Ovary (tissue), 9 donors: ENCODE data around the gene HOXA6. TPM values are rescaled to one million over a fixed set of nuclear protein-coding genes. Genes with fewer than 3 reads are reported as not detected.

Experiments used
- DNase-seq, 5 donors: peaks; one replicate each; pipeline ENCODE4 v3.0.0-alpha.2; 2019 to 2020
- H3K27ac ChIP-seq, 2 donors: fragments of 200-600 bp; one replicate each; pipeline versions ENCODE4 v1.5.1 to v1.8.0; 2019 to 2022
- H3K27me3 ChIP-seq: fragments of 200-600 bp; one replicate; pipeline ENCODE4 v1.8.0; 2022
- H3K36me3 ChIP-seq: fragments of 200-600 bp; sonication (generic); one replicate; pipeline ENCODE4 v1.5.1; 2019
- H3K4me1 ChIP-seq: one replicate; pipeline ENCODE4 v1.8.1; 2013; ENCODE audit warnings: mild to moderate bottlenecking, moderate library complexity; ENCODE audit not compliant: insufficient read depth
- H3K4me3 ChIP-seq: fragments of 200-600 bp; sonication (generic); one replicate; pipeline ENCODE4 v1.5.1; 2017
- H3K9me3 ChIP-seq, 2 donors: fragments of 200-600 bp in 1 of 2; sonication (generic) in 1 of 2; one replicate each; pipeline versions ENCODE4 v1.5.1 to v1.8.1; 2013 to 2019; ENCODE audit warnings: mild to moderate bottlenecking in 1 of 2, moderate library complexity in 1 of 2
- CTCF ChIP-seq, 3 donors: fragments of 450-650 bp in 2 of 3; fragments of 200-600 bp in 1 of 3; IDR thresholded peaks; one replicate each; pipeline versions ENCODE4 v1.5.1 to v1.8.0; 2016 to 2022; ENCODE audit warnings: antibody characterized with exemption in 3 of 3, mild to moderate bottlenecking in 1 of 3
- EP300 ChIP-seq: sonication (generic); formaldehyde crosslinking; IDR thresholded peaks from one replicate; pipeline ENCODE4 v1.6.1; 2017; ENCODE audit warnings: antibody characterized with exemption
- POLR2A ChIP-seq: fragments of 450-650 bp; IDR thresholded peaks from one replicate; pipeline ENCODE4 v1.6.1; 2017; ENCODE audit warnings: antibody characterized with exemption, mild to moderate bottlenecking, moderate library complexity
- WGBS, 3 donors: extraction: QIAGEN DNeasy Blood & Tissue Kit in 1 of 3; methylation state at CpG; one replicate each; pipeline versions ENCODE4 v1.1.5 to v1.1.7; 2013 to 2017; 5-methylcytosine and 5-hydroxymethylcytosine counted together
- intact Hi-C, 4 donors: fragments of 100-400 bp; cut with DNase I; formaldehyde crosslinking; loops; one replicate each; pipeline versions ENCODE4 v1.11.0 to v1.15.1; 2022 to 2023
- polyA plus RNA-seq, 2 donors: library from polyadenylated mRNA; stranded (reverse); fragments of 200-250 nt in 1 of 2; fragments of 350-450 nt in 1 of 2; fragmentation: Illumina TruSeq in 1 of 2; extraction: RNeasy Lipid Tissue Mini Kit (QIAGEN cat#74804) in 1 of 2; gene quantifications; one replicate each; pipeline ENCODE4 v1.2.3, GENCODE V29; 2013 to 2014
- total RNA-seq, 7 donors: library from RNA; depleted of rRNA in 2 of 7; stranded (reverse); fragments of >200 nt in 2 of 7; fragmentation: NEBNext Ultra II Directional in 3 of 7; extraction: Animal tissue kit (Norgen Biotek cat#: 25700) in 3 of 7; gene quantifications; one replicate each; pipeline versions ENCODE4 v1.1.0 to v1.2.4, GENCODE V29; 2016 to 2023
- donor health status: DM: no; HTN: no; CAD: no; lungs with moderate emphysema.
- donor health status: DM: no; HTN: no; CAD: no.
- donor health status: Bipolar disorder and iron deficiency.
- donor health status: DM: yes; HTN: yes; CAD: no.
- donor health status: DM: no; HTN: no; CAD: no.
- donor health status: DM: yes; HTN: yes; CAD: no.

HOXA6 gene
- total and polyA plus RNA-seq, 9 donors = 0.29 to 4.2 (median 0.39) TPM; not detected in 1

- Histone ChIP-seq H3K4me3 (peak overlapping the region; percentile 46), H3K27ac (no peak overlapping the region), H3K4me1 (peaks cover 2% of the 10 kb centered on the region), H3K36me3 (no peaks in the 10 kb centered on the region), H3K27me3 (peaks cover 18% of the 10 kb centered on the region), H3K9me3 (no peaks in the 10 kb centered on the region)
- intact Hi-C loops = loop anchor here in 1 of 4 donors (10.0 kb wide), 1 partner anchor 1318 kb away; no protein-coding TSS in a partner anchor
- TF ChIP-seq CTCF (IDR thresholded peaks at IDR 0.05) (no peak), EP300 (no peak), POLR2A (no peak)
- WGBS, 3 donors = 22 to 43% (median 34%) methylated on average over 4 of the region's 4 CpGs
- DNase-seq = peak in 1 of 5 donors; percentile 29
These were observed 34.8 kb upstream of the HOXA6 start for GRCh38 chr7:27182285-27182841.

- TF ChIP-seq POLR2A (no peak), EP300 (no peak), CTCF (IDR thresholded peaks at IDR 0.05) (no peak)
- Histone ChIP-seq H3K36me3 (no peaks in the 10 kb centered on the region), H3K4me3 (peak overlapping the region; percentile 21), H3K27ac (no peak overlapping the region), H3K27me3 (peaks cover 18% of the 10 kb centered on the region), H3K4me1 (peaks cover 2% of the 10 kb centered on the region), H3K9me3 (no peaks in the 10 kb centered on the region)
- peak in 1 of 5 donors; percentile 19 for DNase-seq
- WGBS, 3 donors = 48 to 88% (median 57%) methylated on average over 4 of the region's 4 CpGs
- intact Hi-C loops = loop anchor here in 1 of 4 donors (10.0 kb wide), 1 partner anchor 1317 kb away; no protein-coding TSS in a partner anchor
These were observed 34.3 kb upstream of the HOXA6 start for GRCh38 chr7:27181795-27182275.

GRCh38 chr7:27180431-27181420, 33.2 kb upstream of the HOXA6 start:
- 64 to 73% (median 66%) methylated on average over 12 of the region's 12 CpGs for WGBS, 3 donors

GRCh38 chr7:27179503-27180430, 32.2 kb upstream of the HOXA6 start:
- Histone ChIP-seq H3K4me1 (peaks cover 2% of the 10 kb centered on the region), H3K9me3 (no peaks in the 10 kb centered on the region), H3K27me3 (peaks cover 14% of the 10 kb centered on the region), H3K27ac (no peak overlapping the region), H3K36me3 (no peaks in the 10 kb centered on the region), H3K4me3 (peak overlapping the region; percentile 53)
- 7 to 14% (median 7%) methylated on average over 56 of the region's 56 CpGs for WGBS, 3 donors
- intact Hi-C loops = loop anchor here in 1 of 4 donors (10.0 kb wide), 1 partner anchor 1315 kb away; no protein-coding TSS in a partner anchor
- DNase-seq = peak in 1 of 5 donors; percentile 72
- peak in 1 of 3 donors; percentile 19 for TF ChIP-seq CTCF (IDR thresholded peaks at IDR 0.05)
- TF ChIP-seq EP300 = no peak

More at GRCh38 chr7:27180431-27181420, 33.2 kb upstream of the HOXA6 start:
- peak in 1 of 5 donors; percentile 22 for DNase-seq
- intact Hi-C loops = loop anchor here in 1 of 4 donors (10.0 kb wide), 1 partner anchor 1316 kb away; no protein-coding TSS in a partner anchor
- peak overlapping the region; percentile 53 for H3K4me3 ChIP-seq
- TF ChIP-seq POLR2A = no peak
- no peak overlapping the region for H3K27ac ChIP-seq
- H3K36me3 ChIP-seq = no peaks in the 10 kb centered on the region
- peaks cover 2% of the 10 kb centered on the region for H3K4me1 ChIP-seq
- no peaks in the 10 kb centered on the region for H3K9me3 ChIP-seq
- peaks cover 18% of the 10 kb centered on the region for H3K27me3 ChIP-seq
